H1 (cell line): ENCODE measurements around the gene BCLAF3. TPM values are rescaled to one million over a fixed set of nuclear protein-coding genes. Genes with fewer than 3 reads are reported as not detected.

Experiments
- BRCA1 ChIP-seq: IDR thresholded peaks from 2 replicates; pipeline ENCODE4 v1.6.1; 2012; ENCODE audit warnings: low read depth, low read length, improper control_type of control experiment
- JUN ChIP-seq: IDR thresholded peaks from 2 replicates; pipeline ENCODE4 v1.6.1; 2011; ENCODE audit warnings: low read depth, mild to moderate bottlenecking, improper control_type of control experiment, low read length
- PHF8 ChIP-seq: fragments of 200-600 bp; sonication (generic); conservative IDR thresholded peaks from 2 replicates; pipeline ENCODE4 v1.7.1; 2012; ENCODE audit warnings: low read depth, mild to moderate bottlenecking, inconsistent platforms, low read length, moderate library complexity
- POU5F1 ChIP-seq: IDR thresholded peaks from 2 replicates; pipeline ENCODE4 v1.6.1; 2011; ENCODE audit warnings: low read depth, mild to moderate bottlenecking, low read length, moderate library complexity
- RBBP5 ChIP-seq: IDR thresholded peaks from 2 replicates; pipeline ENCODE4 v1.7.1; 2012; ENCODE audit warnings: low read depth, mild to moderate bottlenecking, inconsistent platforms, low read length, moderate library complexity, borderline replicate concordance
- SAP30 ChIP-seq: fragments of 300-600 bp; sonication (generic); IDR thresholded peaks from 2 replicates; pipeline ENCODE4 v1.7.1; 2012; ENCODE audit warnings: low read length, moderate library complexity, mild to moderate bottlenecking, inconsistent platforms; ENCODE audit not compliant: insufficient read depth, insufficient replicate concordance
- SUZ12 ChIP-seq: fragments of 200-600 bp; sonication (generic); IDR thresholded peaks from 2 replicates; pipeline ENCODE4 v1.6.1; 2012; ENCODE audit warnings: mild to moderate bottlenecking, inconsistent platforms, low read length, moderate library complexity, mixed read lengths
- polyA plus RNA-seq, 7 experiments: library from polyadenylated mRNA; depleted of rRNA in 3 of 7; stranded (reverse) in 5 of 7; unstranded in 2 of 7; fragments of >200 nt in 5 of 7; fragments of 200-250 nt in 2 of 7; gene quantifications; 1 replicate in 5 of 7; 2 replicates in 1 of 7; 4 replicates in 1 of 7; pipeline versions ENCODE4 v1.2.1 to v1.2.3, GENCODE V29; 2011 to 2013; ENCODE audit warnings: missing spikeins in 2 of 7, mixed read lengths in 2 of 7
- total RNA-seq: library from RNA; stranded (reverse); fragmentation: NEBNext Ultra II Directional; extraction: Animal tissue kit (Norgen Biotek cat#: 25700); gene quantifications from 2 replicates; pipeline ENCODE4 v1.2.1, GENCODE V29; 2021

The BCLAF3 gene
- total and polyA plus RNA-seq, 2 of the 8 experiments (the other 6 are each of a cell fraction or from before 2014, with no cell fraction given), result 1.3 to 9.0 TPM

GRCh38 chrX:20015945-20016615 is 25.2 kb upstream of the BCLAF3 start (continued):
- TF ChIP-seq RBBP5 (no peak), JUN (no peak), SUZ12 (no peak), BRCA1 (no peak), PHF8 (no peak), SAP30 (no peak), POU5F1 (no peak)
